GM12878 (cell line): ENCODE data around the gene SRXN1. TPM values are rescaled to one million over a fixed set of nuclear protein-coding genes. Genes with fewer than 3 reads are reported as not detected.

Source experiments
- ATAC-seq: fragments of 200-7000 bp; cut with Tn5 transposase; 3 replicates; pipeline ENCODE4 v1.9.1; 2020; ENCODE audit warnings: mild to moderate bottlenecking, moderate library complexity
- BruUV-seq: library from RNA; stranded (reverse); fragments of 400-500 nt; replicated peaks from 2 replicates; lab custom pipeline; 2021; lab: Mats Ljungman, UMichigan
- CTCF ChIA-PET: fragments of 300-600 bp; sonication (Branson Sonifier 250); formaldehyde crosslinking; extraction: SDS; loops from one replicate; lab custom pipeline; 2021; ENCODE audit warnings: inconsistent platforms; lab: Yijun Ruan, JAX
- POLR2A ChIA-PET: fragments of 350-600 bp; formaldehyde crosslinking; extraction: SDS; loops from one replicate; lab custom pipeline; 2021; ENCODE audit warnings: inconsistent platforms; lab: Charles Lee
- RAD21 ChIA-PET: fragments of 300-600 bp; sonication (Branson Sonifier 250); formaldehyde crosslinking; loops from one replicate; lab custom pipeline; 2023; ENCODE audit warnings: antibody characterized with exemption; ENCODE audit not compliant: unreplicated experiment; lab: Charles Lee
- SMC1A ChIA-PET: fragments of 300-600 bp; sonication (Branson Sonifier 250); formaldehyde crosslinking; loops from one replicate; lab custom pipeline; 2023; ENCODE audit not compliant: unreplicated experiment, uncharacterized antibody; lab: Charles Lee
- DNase-seq: peaks from one replicate; pipeline ENCODE4 v3.0.0-alpha.2; 2011; ENCODE audit warnings: low read depth, low spot score
- FAIRE-seq: peaks from 3 replicates; lab custom pipeline; 2011; peaks lifted over from hg19 to GRCh38; lab: Jason Lieb, UNC
- H2AFZ ChIP-seq: 2 replicates; pipeline ENCODE4 v1.6.0; 2011; ENCODE audit warnings: low read depth, low read length, control low read depth; ENCODE audit not compliant: control insufficient read depth
- H3K27ac ChIP-seq: 2 replicates; pipeline ENCODE4 v1.5.1; 2011; ENCODE audit warnings: control low read depth; ENCODE audit not compliant: control insufficient read depth, insufficient read depth
- H3K27me3 ChIP-seq, 2 experiments: replicated peaks in 1 of 2; 2 replicates each; pipeline versions ENCODE4 v1.6.0 to v1.6.1; 2011; ENCODE audit warnings: low read length in 1 of 2; ENCODE audit not compliant: control insufficient read depth in 2 of 2, insufficient read depth in 2 of 2
- H3K36me3 ChIP-seq, 2 experiments: 2 replicates each; pipeline ENCODE4 v1.5.1; 2011; ENCODE audit warnings: low read length in 1 of 2; ENCODE audit not compliant: control insufficient read depth in 2 of 2, insufficient read depth in 2 of 2
- H3K4me1 ChIP-seq: 2 replicates; pipeline ENCODE4 v1.6.1; 2011; ENCODE audit warnings: mild to moderate bottlenecking, low read length, moderate library complexity, mixed read lengths; ENCODE audit not compliant: control insufficient read depth, insufficient read depth
- H3K4me2 ChIP-seq: 2 replicates; pipeline ENCODE4 v1.6.0; 2011; ENCODE audit warnings: control low read depth; ENCODE audit not compliant: control insufficient read depth, insufficient read depth
- H3K4me3 ChIP-seq: fragments of 200-600 bp; sonication (generic); 2 replicates; pipeline ENCODE4 v1.5.1; 2016
- H3K79me2 ChIP-seq: 2 replicates; pipeline ENCODE4 v1.6.0; 2011; ENCODE audit warnings: low read length; ENCODE audit not compliant: control insufficient read depth, insufficient read depth
- H3K9ac ChIP-seq: 2 replicates; pipeline ENCODE4 v1.8.0; 2011; ENCODE audit warnings: low read length, control low read depth, mixed read lengths; ENCODE audit not compliant: control insufficient read depth, insufficient read depth
- H3K9me3 ChIP-seq: replicated peaks from 3 replicates; pipeline ENCODE4 v1.5.1; 2011; ENCODE audit warnings: mild to moderate bottlenecking, low read length; ENCODE audit not compliant: control insufficient read depth, insufficient read depth
- H4K20me1 ChIP-seq: 2 replicates; pipeline ENCODE4 v1.6.0; 2011; ENCODE audit not compliant: control insufficient read depth, insufficient read depth
- ATF7 ChIP-seq: fragments of 450-650 bp; IDR thresholded peaks from 2 replicates; pipeline ENCODE4 v1.6.1; 2016; ENCODE audit warnings: low read depth, mild to moderate bottlenecking
- CREM ChIP-seq: IDR thresholded peaks from 2 replicates; pipeline ENCODE4 v1.6.1; 2014; ENCODE audit warnings: antibody characterized with exemption, low read depth
- CTCF ChIP-seq, 3 experiments: IDR thresholded peaks in 2 of 3; conservative IDR thresholded peaks in 1 of 3; 2 replicates each; pipeline ENCODE4 v1.5.1; 2011; ENCODE audit warnings: low read depth in 3 of 3, low read length in 3 of 3, mild to moderate bottlenecking in 3 of 3, control low read depth in 2 of 3, moderate library complexity in 2 of 3, inconsistent platforms in 1 of 3, mixed read lengths in 1 of 3; ENCODE audit not compliant: control insufficient read depth in 2 of 3, insufficient read depth in 1 of 3; ENCODE audit errors: extremely low read depth in 1 of 3
- DPF2 ChIP-seq: fragments of 450-650 bp; IDR thresholded peaks from 2 replicates; pipeline ENCODE4 v1.6.1; 2017; ENCODE audit warnings: mild to moderate bottlenecking
- IRF3 ChIP-seq: fragments of 450-650 bp; IDR thresholded peaks from 2 replicates; pipeline ENCODE4 v1.6.1; 2014; ENCODE audit warnings: mild to moderate bottlenecking
- MAX ChIP-seq: IDR thresholded peaks from 2 replicates; pipeline ENCODE4 v1.6.1; 2012; ENCODE audit warnings: low read depth, low read length, improper control_type of control experiment
- NFYB ChIP-seq: IDR thresholded peaks from 2 replicates; pipeline ENCODE4 v1.6.1; 2011; ENCODE audit warnings: low read depth, mild to moderate bottlenecking, low read length, improper control_type of control experiment, moderate library complexity; ENCODE audit not compliant: insufficient read depth
- PAX5 ChIP-seq: IDR thresholded peaks from 2 replicates; pipeline ENCODE4 v1.6.1; 2011; ENCODE audit warnings: low read depth, low read length, borderline replicate concordance
- POLR2A ChIP-seq: IDR thresholded peaks from 2 replicates; pipeline ENCODE4 v1.6.1; 2011; ENCODE audit warnings: low read depth, mild to moderate bottlenecking, low read length
- TCF12 ChIP-seq: IDR thresholded peaks from 2 replicates; pipeline ENCODE4 v1.6.1; 2011; ENCODE audit warnings: low read depth, mild to moderate bottlenecking, low read length
- ZBTB11 ChIP-seq: fragments of 450-650 bp; formaldehyde crosslinking; IDR thresholded peaks from 2 replicates; pipeline ENCODE4 v1.5.0; 2022; ENCODE audit warnings: mild to moderate bottlenecking, missing genetic modification characterization
- ZNF24 ChIP-seq: fragments of 450-650 bp; IDR thresholded peaks from 2 replicates; pipeline ENCODE4 v1.6.1; 2017; ENCODE audit warnings: antibody characterized with exemption, mild to moderate bottlenecking
- ZNF592 ChIP-seq: fragments of 450-650 bp; IDR thresholded peaks from 2 replicates; pipeline ENCODE4 v1.6.1; 2017; ENCODE audit warnings: mild to moderate bottlenecking, moderate library complexity
- WGBS: methylation state at CpG from one replicate; pipeline ENCODE4 v1.1.6; 2016; ENCODE audit warnings: low lambda C conversion rate; ENCODE audit not compliant: insufficient replicate concordance, insufficient coverage; ENCODE audit errors: missing lambda C conversion rate; 5-methylcytosine and 5-hydroxymethylcytosine counted together
- in situ Hi-C: fragments of 300-500 bp; cut with MboI; formaldehyde crosslinking; loops from 9 replicates; pipeline ENCODE4 v1.14.3; 2018; ENCODE audit warnings: mixed read lengths
- intact Hi-C: fragments of 100-400 bp; cut with micrococcal nuclease; formaldehyde crosslinking; loops from one replicate; pipeline ENCODE4 v1.14.2; 2022; ENCODE audit not compliant: unreplicated experiment
- polyA plus RNA-seq, 11 experiments: library from polyadenylated mRNA; depleted of rRNA in 4 of 11; unstranded in 6 of 11; stranded (reverse) in 5 of 11; fragments of >200 nt; fragmentation: Nextera tagmentation in 4 of 11; fragmentation: Illumina TruSeq in 1 of 11; extraction: Ambion mirVana in 4 of 11; extraction: Trizol in 1 of 11; gene quantifications; 1 replicate in 1 of 11; 2 replicates in 10 of 11; pipeline versions ENCODE4 v1.2.1 to v1.2.3, GENCODE V29; 2011 to 2016; ENCODE audit warnings: inconsistent platforms in 2 of 11, missing spikeins in 2 of 11, low read depth in 1 of 11
- total RNA-seq, 4 experiments: library from RNA; depleted of rRNA in 3 of 4; stranded (reverse); fragments of >200 nt in 3 of 4; fragmentation: Illumina TruSeq in 1 of 4; extraction: Trizol in 1 of 4; gene quantifications; 2 replicates each; pipeline versions ENCODE4 v1.2.1 to v1.2.3, GENCODE V29; 2013 to 2021

SRXN1 gene
- total and polyA plus RNA-seq, 10 of the 15 experiments (the other 5 are each of a cell fraction or from before 2014, with no cell fraction given): 4.1 to 20.5 (median 15.6) TPM

GRCh38 chr20:642398-643174, 10.4 kb downstream of the SRXN1 start:
- Histone ChIP-seq H3K4me3 (no peak overlapping the region), H3K4me1 (no peaks in the 10 kb centered on the region), H3K27me3 (no peaks in the 10 kb centered on the region; a peak in 1 of 4 replicates), H3K27ac (no peak overlapping the region), H3K4me2 (no peak overlapping the region), H4K20me1 (no peaks in the 10 kb centered on the region), H3K9me3 (no peaks in the 10 kb centered on the region), H3K79me2 (no peaks in the 10 kb centered on the region), H3K36me3 (no peaks in the 10 kb centered on the region; a peak in 2 of 4 replicates), H3K9ac (no peak overlapping the region), H2AFZ (no peak overlapping the region)
- ChIA-PET CTCF (interaction anchor here (7.5 kb wide), 1 partner anchor 81 kb away, joined by 190 read pairs; no protein-coding TSS in a partner anchor), SMC1A (no interaction called here), POLR2A (no interaction called here), RAD21 (no interaction called here)
- ATAC-seq: no peak
- no peak for FAIRE-seq
- intact Hi-C loops (no loop called here), in situ Hi-C loops (no loop called here)
- WGBS: 19% methylated on average over 29 of the region's 57 CpGs
- DNase-seq: no peak
- BruUV-seq: no TSS peak
- TF ChIP-seq PAX5 (no peak), TCF12 (no peak), ATF7 (no peak), NFYB (no peak), ZBTB11 (CRISPR knock-in tag) (no peak), ZNF24 (no peak), CTCF (IDR thresholded peaks at IDR 0.05 in 2 of 3, conservative IDR thresholded peaks at IDR 0.05 in 1 of 3; ENCODE audit: control insufficient read depth in 2 of 3, extremely low read depth in 1 of 3, insufficient read depth in 1 of 3, low read depth in 3 of 3, low read length in 3 of 3) (no peak), IRF3 (no peak), ZNF592 (no peak), DPF2 (no peak), CREM (no peak), POLR2A (no peak), MAX (no peak)
